GM12878 (cell line): ENCODE measurements around the gene CCL16.

ENCODE experiments used
- CHD4 ChIP-seq: fragments of 200-600 bp; sonication (generic); IDR thresholded peaks from 2 replicates; pipeline ENCODE4 v1.6.1; 2016; ENCODE audit warnings: mild to moderate bottlenecking
- CTCF ChIP-seq, 3 experiments: IDR thresholded peaks in 2 of 3; conservative IDR thresholded peaks in 1 of 3; 2 replicates each; pipeline ENCODE4 v1.5.1; 2011; ENCODE audit warnings: low read depth in 3 of 3, low read length in 3 of 3, mild to moderate bottlenecking in 3 of 3, control low read depth in 2 of 3, moderate library complexity in 2 of 3, inconsistent platforms in 1 of 3, mixed read lengths in 1 of 3; ENCODE audit not compliant: control insufficient read depth in 2 of 3, insufficient read depth in 1 of 3; ENCODE audit errors: extremely low read depth in 1 of 3
- MXI1 ChIP-seq: fragments of 150-350 bp; IDR thresholded peaks from 2 replicates; pipeline ENCODE4 v1.6.1; 2011; ENCODE audit warnings: low read depth, mild to moderate bottlenecking, inconsistent platforms, low read length, improper control_type of control experiment
- PRDM15 ChIP-seq: fragments of 450-650 bp; formaldehyde crosslinking; IDR thresholded peaks from 2 replicates; pipeline ENCODE4 v1.4.0; 2020; ENCODE audit warnings: mild to moderate bottlenecking, moderate library complexity
- REST ChIP-seq: IDR thresholded peaks from 2 replicates; pipeline ENCODE4 v1.6.1; 2012; ENCODE audit warnings: mild to moderate bottlenecking, low read depth, low read length
- SIX5 ChIP-seq: IDR thresholded peaks from 2 replicates; pipeline ENCODE4 v1.6.1; 2011; ENCODE audit warnings: mild to moderate bottlenecking, low read depth, low read length, moderate library complexity; ENCODE audit not compliant: severe bottlenecking
- YY1 ChIP-seq: IDR thresholded peaks from 2 replicates; pipeline ENCODE4 v1.6.1; 2011; ENCODE audit warnings: low read depth, mild to moderate bottlenecking, low read length

- no peak for TF ChIP-seq REST
- TF ChIP-seq CHD4, result no peak
- no peak for TF ChIP-seq SIX5
- no peak for TF ChIP-seq MXI1
- TF ChIP-seq PRDM15 (CRISPR knock-in tag), result no peak
- no peak for TF ChIP-seq YY1
- TF ChIP-seq CTCF (IDR thresholded peaks at IDR 0.05 in 2 of 3, conservative IDR thresholded peaks at IDR 0.05 in 1 of 3; ENCODE audit: control insufficient read depth in 2 of 3, extremely low read depth in 1 of 3, insufficient read depth in 1 of 3, low read depth in 3 of 3, low read length in 3 of 3), result no peak
Measured at GRCh38 chr17:35968520-35969054, 12.7 kb downstream of the CCL16 start.
